ENCODE data around the gene MS4A13. TPM values are rescaled to one million over a fixed set of nuclear protein-coding genes. Genes with fewer than 3 reads are reported as not detected.
"Not testable (repeated sequence)": the region's sequence is repeated elsewhere in the genome, so short reads cannot be mapped to it uniquely, and the experiment has no call there.

Gene MS4A13
- total RNA-seq, 2 experiments from 2014 or later: not detected

- no peak for DNase-seq
Observed at GRCh38 chr11:60504219-60504905, 10.8 kb upstream of the MS4A13 start.

GRCh38 chr11:60509609-60510008 lies 5.6 kb upstream of the MS4A13 start:
- H3K27ac Mint-ChIP-seq; CTCF ChIA-PET; H3K9me3 Mint-ChIP-seq; H3K4me1 Mint-ChIP-seq; H3K4me3 Mint-ChIP-seq; DNase-seq; POLR2A ChIA-PET; H3K36me3 Mint-ChIP-seq (ENCODE audit: low read depth): not testable (repeated sequence)
- H3K27me3 Mint-ChIP-seq: peaks cover 21% of the 10 kb centered on the region

More at GRCh38 chr11:60504219-60504905, 10.8 kb upstream of the MS4A13 start:
- Mint-ChIP-seq H3K36me3 (ENCODE audit: low read depth) (peaks cover 2% of the 10 kb centered on the region), H3K27me3 (peaks cover 22% of the 10 kb centered on the region), H3K27ac (no peak overlapping the region), H3K9me3 (peaks cover 4% of the 10 kb centered on the region), H3K4me1 (peaks cover 12% of the 10 kb centered on the region), H3K4me3 (no peak overlapping the region)
- ChIA-PET CTCF (no interaction called here), POLR2A (no interaction called here)

GRCh38 chr11:60510209-60510608 lies 5.0 kb upstream of the MS4A13 start:
- DNase-seq; H3K27ac Mint-ChIP-seq; H3K36me3 Mint-ChIP-seq (ENCODE audit: low read depth); H3K4me1 Mint-ChIP-seq; H3K4me3 Mint-ChIP-seq; POLR2A ChIA-PET; H3K9me3 Mint-ChIP-seq; CTCF ChIA-PET: not testable (repeated sequence)
- H3K27me3 Mint-ChIP-seq: peaks cover 21% of the 10 kb centered on the region

GRCh38 chr11:60511393-60511792 lies 3.8 kb upstream of the MS4A13 start:
- no peak for DNase-seq
- peaks cover 23% of the 10 kb centered on the region for H3K27me3 Mint-ChIP-seq
- ChIA-PET CTCF (no interaction called here), POLR2A (no interaction called here)
- H3K36me3 Mint-ChIP-seq (ENCODE audit: low read depth): no peaks in the 10 kb centered on the region
- H3K27ac Mint-ChIP-seq: no peak overlapping the region
- no peaks in the 10 kb centered on the region for H3K4me1 Mint-ChIP-seq
- no peak overlapping the region for H3K4me3 Mint-ChIP-seq
- H3K9me3 Mint-ChIP-seq: peaks cover 4% of the 10 kb centered on the region

- peaks cover 4% of the 10 kb centered on the region for H3K9me3 Mint-ChIP-seq
- no peak overlapping the region for H3K4me3 Mint-ChIP-seq
- no peaks in the 10 kb centered on the region for H3K4me1 Mint-ChIP-seq
- ChIA-PET CTCF (no interaction called here), POLR2A (no interaction called here)
- no peak overlapping the region for H3K27ac Mint-ChIP-seq
- no peak for DNase-seq
- H3K27me3 Mint-ChIP-seq: peaks cover 14% of the 10 kb centered on the region
- H3K36me3 Mint-ChIP-seq (ENCODE audit: low read depth): no peaks in the 10 kb centered on the region
Observed at GRCh38 chr11:60512651-60513225, 2.5 kb upstream of the MS4A13 start.

- H3K4me3 Mint-ChIP-seq: no peak overlapping the region
- DNase-seq: no peak
- H3K36me3 Mint-ChIP-seq (ENCODE audit: low read depth): no peaks in the 10 kb centered on the region
- no peaks in the 10 kb centered on the region for H3K4me1 Mint-ChIP-seq
- ChIA-PET CTCF (no interaction called here), POLR2A (no interaction called here)
- H3K9me3 Mint-ChIP-seq: peaks cover 4% of the 10 kb centered on the region
- H3K27me3 Mint-ChIP-seq: peaks cover 12% of the 10 kb centered on the region
- H3K27ac Mint-ChIP-seq: no peak overlapping the region
Observed at GRCh38 chr11:60513496-60514460, 1.4 kb upstream of the MS4A13 start.

GRCh38 chr11:60528465-60528864 lies 13.3 kb downstream of the MS4A13 start:
- POLR2A ChIA-PET: no interaction called here
- Mint-ChIP-seq H3K4me1 (no peaks in the 10 kb centered on the region), H3K9me3 (peaks cover 3% of the 10 kb centered on the region), H3K36me3 (ENCODE audit: low read depth) (no peaks in the 10 kb centered on the region), H3K27me3 (peaks cover 13% of the 10 kb centered on the region), H3K4me3 (no peak overlapping the region), H3K27ac (no peak overlapping the region)
- CTCF ChIA-PET: interaction anchor here (0.9 kb wide), 1 partner anchor 37 kb away, joined by 3 read pairs; no protein-coding TSS in a partner anchor
- DNase-seq: no peak

- no peak for DNase-seq
- H3K4me1 Mint-ChIP-seq: no peaks in the 10 kb centered on the region
- no peaks in the 10 kb centered on the region for H3K36me3 Mint-ChIP-seq (ENCODE audit: low read depth)
- no peak overlapping the region for H3K4me3 Mint-ChIP-seq
- H3K9me3 Mint-ChIP-seq: peaks cover 3% of the 10 kb centered on the region
- POLR2A ChIA-PET: no interaction called here
- CTCF ChIA-PET: no interaction called here
- H3K27ac Mint-ChIP-seq: no peak overlapping the region
- H3K27me3 Mint-ChIP-seq: peaks cover 13% of the 10 kb centered on the region
Observed at GRCh38 chr11:60528934-60529333, 13.7 kb downstream of the MS4A13 start.

GRCh38 chr11:60530454-60531100 lies 15.4 kb downstream of the MS4A13 start:
- Mint-ChIP-seq H3K36me3 (ENCODE audit: low read depth) (no peaks in the 10 kb centered on the region), H3K4me3 (no peak overlapping the region), H3K9me3 (peaks cover 3% of the 10 kb centered on the region), H3K4me1 (no peaks in the 10 kb centered on the region), H3K27ac (no peak overlapping the region), H3K27me3 (peaks cover 13% of the 10 kb centered on the region)
- ChIA-PET CTCF (no interaction called here), POLR2A (no interaction called here)
- DNase-seq: no peak

GRCh38 chr11:60532383-60532782 lies 17.2 kb downstream of the MS4A13 start:
- H3K27ac Mint-ChIP-seq; H3K27me3 Mint-ChIP-seq; CTCF ChIA-PET; H3K4me3 Mint-ChIP-seq; H3K9me3 Mint-ChIP-seq; H3K36me3 Mint-ChIP-seq (ENCODE audit: low read depth); H3K4me1 Mint-ChIP-seq; POLR2A ChIA-PET; DNase-seq: not testable (repeated sequence)

GRCh38 chr11:60538627-60539026 lies 23.4 kb downstream of the MS4A13 start:
- CTCF ChIA-PET; H3K27ac Mint-ChIP-seq; H3K9me3 Mint-ChIP-seq; H3K36me3 Mint-ChIP-seq (ENCODE audit: low read depth); H3K27me3 Mint-ChIP-seq; H3K4me3 Mint-ChIP-seq; POLR2A ChIA-PET; H3K4me1 Mint-ChIP-seq; DNase-seq: not testable (repeated sequence)

- H3K4me3 Mint-ChIP-seq: no peak overlapping the region
- H3K9me3 Mint-ChIP-seq: no peaks in the 10 kb centered on the region
- no peaks in the 10 kb centered on the region for H3K4me1 Mint-ChIP-seq
- no peaks in the 10 kb centered on the region for H3K36me3 Mint-ChIP-seq (ENCODE audit: low read depth)
- ChIA-PET CTCF (no interaction called here), POLR2A (no interaction called here)
- H3K27me3 Mint-ChIP-seq: no peaks in the 10 kb centered on the region
- no peak for DNase-seq
- H3K27ac Mint-ChIP-seq: no peak overlapping the region
Observed at GRCh38 chr11:60544077-60544476, 28.9 kb downstream of the MS4A13 start.

GRCh38 chr11:60561254-60561653 lies 46.1 kb downstream of the MS4A13 start:
- H3K9me3 Mint-ChIP-seq: peaks cover 13% of the 10 kb centered on the region
- H3K4me3 Mint-ChIP-seq: no peak overlapping the region
- no peak overlapping the region for H3K27ac Mint-ChIP-seq
- CTCF ChIA-PET: no interaction called here
- peaks cover 3% of the 10 kb centered on the region for H3K36me3 Mint-ChIP-seq (ENCODE audit: low read depth)
- peaks cover 2% of the 10 kb centered on the region for H3K4me1 Mint-ChIP-seq
- POLR2A ChIA-PET: no interaction called here
- H3K27me3 Mint-ChIP-seq: no peaks in the 10 kb centered on the region
- DNase-seq: no peak
